Keratinocyte (primary cell): Measurements from ENCODE around the gene ATP1A2. TPM values are rescaled to one million over a fixed set of nuclear protein-coding genes. Genes with fewer than 3 reads are reported as not detected.
A peak's percentile ranks its signal among the peaks of the same experiment; 100 is the strongest.

Experiments used
- DNase-seq: peaks from one replicate; pipeline ENCODE4 v3.0.0-alpha.2; 2011; ENCODE audit warnings: low read depth, missing footprints, low spot score
- FAIRE-seq: peaks from 2 replicates; lab custom pipeline; 2011; peaks lifted over from hg19 to GRCh38; lab: Jason Lieb, UNC
- H2AFZ ChIP-seq: 2 replicates; pipeline ENCODE4 v1.6.0; 2012; ENCODE audit warnings: low read length, control low read depth, inconsistent platforms; ENCODE audit not compliant: control insufficient read depth
- H3K27ac ChIP-seq: 2 replicates; pipeline ENCODE4 v1.5.1; 2011; ENCODE audit warnings: low read length; ENCODE audit not compliant: control insufficient read depth, insufficient read depth
- H3K27me3 ChIP-seq: 3 replicates; pipeline ENCODE4 v1.6.0; 2011; ENCODE audit warnings: low read length; ENCODE audit not compliant: control insufficient read depth, insufficient read depth; ENCODE audit errors: extremely low read depth
- H3K36me3 ChIP-seq, 2 experiments: 2 replicates in 1 of 2; 3 replicates in 1 of 2; pipeline ENCODE4 v1.5.1; 2011; ENCODE audit warnings: low read length in 2 of 2, mild to moderate bottlenecking in 1 of 2; ENCODE audit not compliant: control insufficient read depth in 2 of 2, insufficient read depth in 2 of 2; ENCODE audit errors: extremely low read depth in 1 of 2
- H3K4me1 ChIP-seq: 3 replicates; pipeline ENCODE4 v1.5.1; 2011; ENCODE audit warnings: low read length; ENCODE audit not compliant: control insufficient read depth, insufficient read depth; ENCODE audit errors: extremely low read depth
- H3K4me2 ChIP-seq: 3 replicates; pipeline ENCODE4 v1.6.0; 2011; ENCODE audit warnings: low read depth, low read length; ENCODE audit not compliant: control insufficient read depth, insufficient read depth; ENCODE audit errors: extremely low read depth
- H3K4me3 ChIP-seq, 3 experiments: fragments of 200-600 bp in 1 of 3; sonication (generic) in 1 of 3; 2 replicates in 2 of 3; 3 replicates in 1 of 3; pipeline ENCODE4 v1.5.1; 2011 to 2016; ENCODE audit warnings: low read length in 3 of 3, mild to moderate bottlenecking in 3 of 3, control low read depth in 2 of 3, inconsistent platforms in 1 of 3, low read depth in 1 of 3, mixed read lengths in 1 of 3, mixed run types in 1 of 3, moderate library complexity in 1 of 3; ENCODE audit not compliant: control insufficient read depth in 2 of 3, insufficient read depth in 2 of 3; ENCODE audit errors: extremely low read depth in 1 of 3
- H3K79me2 ChIP-seq: 2 replicates; pipeline ENCODE4 v1.6.0; 2012; ENCODE audit warnings: low read length; ENCODE audit not compliant: control insufficient read depth, insufficient read depth
- H3K9ac ChIP-seq: 3 replicates; pipeline ENCODE4 v1.6.0; 2011; ENCODE audit warnings: low read length; ENCODE audit not compliant: control insufficient read depth, insufficient read depth; ENCODE audit errors: extremely low read depth
- H3K9me1 ChIP-seq: 3 replicates; pipeline ENCODE4 v1.6.0; 2011; ENCODE audit warnings: low read length; ENCODE audit not compliant: control insufficient read depth, insufficient read depth; ENCODE audit errors: extremely low read depth
- H3K9me3 ChIP-seq: 2 replicates; pipeline ENCODE4 v1.5.1; 2012; ENCODE audit warnings: low read depth, low read length; ENCODE audit not compliant: control insufficient read depth
- H4K20me1 ChIP-seq: 3 replicates; pipeline ENCODE4 v1.6.0; 2011; ENCODE audit warnings: low read length; ENCODE audit not compliant: control insufficient read depth, insufficient read depth; ENCODE audit errors: extremely low read depth
- EZH2 ChIP-seq: IDR thresholded peaks from one replicate; pipeline ENCODE4 v1.6.1; 2012; ENCODE audit warnings: inconsistent platforms, mild to moderate bottlenecking, low read length, moderate library complexity
- dilution Hi-C: fragments of 300-500 bp; cut with MboI; formaldehyde crosslinking; loops from one replicate; pipeline ENCODE4 v1.7.0; 2020; ENCODE audit warnings: low sequenced_read_pairs; ENCODE audit not compliant: extremely low pct_ligation_motif_present
- polyA plus RNA-seq, 5 experiments: library from polyadenylated mRNA; depleted of rRNA in 3 of 5; stranded (reverse) in 3 of 5; stranded (forward) in 1 of 5; unstranded in 1 of 5; fragments of >200 nt; gene quantifications; 1 replicate in 1 of 5; 2 replicates in 3 of 5; 3 replicates in 1 of 5; pipeline versions ENCODE4 v1.2.1 to v1.2.3, GENCODE V29; 2011 to 2012; ENCODE audit warnings: missing spikeins in 2 of 5, low read depth in 1 of 5, low replicate concordance in 1 of 5
- TF ChIP-seq, protein P1 (sequence below), 3 experiments: IDR thresholded peaks in 1 of 3; conservative IDR thresholded peaks in 1 of 3; optimal IDR thresholded peaks in 1 of 3; 2 replicates in 2 of 3; 3 replicates in 1 of 3; pipeline versions ENCODE3 to v1.5.1; 2011; ENCODE audit warnings: low read length in 3 of 3, mild to moderate bottlenecking in 3 of 3, moderate library complexity in 2 of 3, control low read depth in 1 of 3, inconsistent platforms in 1 of 3; ENCODE audit not compliant: insufficient read depth in 2 of 3; ENCODE audit errors: extremely low read depth in 1 of 3

The ATP1A2 gene
- polyA plus RNA-seq, 1 donor (not counting 4 experiments of a cell fraction or from before 2014, with no cell fraction given), result not detected

DNA sequence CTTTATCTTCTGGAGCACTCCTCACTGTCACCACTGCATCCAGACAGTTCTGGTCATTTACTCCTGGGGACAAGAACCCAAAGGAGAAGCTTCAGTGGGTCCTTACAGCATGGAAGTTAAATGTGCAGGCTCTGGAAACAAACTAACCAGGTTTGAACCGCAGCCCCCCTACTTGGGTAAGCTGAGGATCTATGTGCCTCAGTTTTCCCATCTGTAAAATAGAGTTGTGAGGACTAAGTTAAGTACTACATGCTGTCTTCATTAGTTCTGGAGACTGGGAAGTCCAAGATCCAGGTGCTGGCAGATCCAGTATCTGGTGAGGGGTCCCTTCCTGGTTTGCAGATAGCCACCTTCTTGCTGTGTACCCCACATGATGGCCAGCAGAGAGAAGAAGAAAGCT, 8.0 kb upstream of the ATP1A2 start:
- Histone ChIP-seq H3K9ac (no peak overlapping the region), H3K79me2 (no peaks in the 10 kb centered on the region), H4K20me1 (no peaks in the 10 kb centered on the region), H3K27me3 (no peaks in the 10 kb centered on the region), H3K4me1 (peaks cover 3% of the 10 kb centered on the region), H2AFZ (no peak overlapping the region), H3K4me3 (no peak overlapping the region), H3K9me1 (no peaks in the 10 kb centered on the region), H3K4me2 (no peak overlapping the region), H3K27ac (no peak overlapping the region), H3K9me3 (no peaks in the 10 kb centered on the region), H3K36me3 (no peaks in the 10 kb centered on the region)
- no peak for DNase-seq
- dilution Hi-C loops, result loop anchor here (5.0 kb wide), 1 partner anchor 90 kb away; no protein-coding TSS in a partner anchor
- TF ChIP-seq, protein P1, sequence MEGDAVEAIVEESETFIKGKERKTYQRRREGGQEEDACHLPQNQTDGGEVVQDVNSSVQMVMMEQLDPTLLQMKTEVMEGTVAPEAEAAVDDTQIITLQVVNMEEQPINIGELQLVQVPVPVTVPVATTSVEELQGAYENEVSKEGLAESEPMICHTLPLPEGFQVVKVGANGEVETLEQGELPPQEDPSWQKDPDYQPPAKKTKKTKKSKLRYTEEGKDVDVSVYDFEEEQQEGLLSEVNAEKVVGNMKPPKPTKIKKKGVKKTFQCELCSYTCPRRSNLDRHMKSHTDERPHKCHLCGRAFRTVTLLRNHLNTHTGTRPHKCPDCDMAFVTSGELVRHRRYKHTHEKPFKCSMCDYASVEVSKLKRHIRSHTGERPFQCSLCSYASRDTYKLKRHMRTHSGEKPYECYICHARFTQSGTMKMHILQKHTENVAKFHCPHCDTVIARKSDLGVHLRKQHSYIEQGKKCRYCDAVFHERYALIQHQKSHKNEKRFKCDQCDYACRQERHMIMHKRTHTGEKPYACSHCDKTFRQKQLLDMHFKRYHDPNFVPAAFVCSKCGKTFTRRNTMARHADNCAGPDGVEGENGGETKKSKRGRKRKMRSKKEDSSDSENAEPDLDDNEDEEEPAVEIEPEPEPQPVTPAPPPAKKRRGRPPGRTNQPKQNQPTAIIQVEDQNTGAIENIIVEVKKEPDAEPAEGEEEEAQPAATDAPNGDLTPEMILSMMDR (optimal IDR thresholded peaks at IDR 0.05 in 1 of 3, IDR thresholded peaks at IDR 0.05 in 1 of 3, conservative IDR thresholded peaks at IDR 0.05 in 1 of 3; ENCODE audit: extremely low read depth in 1 of 3, insufficient read depth in 2 of 3, low read length in 3 of 3), result no peak
- TF ChIP-seq EZH2, result no peak
- no peak for FAIRE-seq

DNA sequence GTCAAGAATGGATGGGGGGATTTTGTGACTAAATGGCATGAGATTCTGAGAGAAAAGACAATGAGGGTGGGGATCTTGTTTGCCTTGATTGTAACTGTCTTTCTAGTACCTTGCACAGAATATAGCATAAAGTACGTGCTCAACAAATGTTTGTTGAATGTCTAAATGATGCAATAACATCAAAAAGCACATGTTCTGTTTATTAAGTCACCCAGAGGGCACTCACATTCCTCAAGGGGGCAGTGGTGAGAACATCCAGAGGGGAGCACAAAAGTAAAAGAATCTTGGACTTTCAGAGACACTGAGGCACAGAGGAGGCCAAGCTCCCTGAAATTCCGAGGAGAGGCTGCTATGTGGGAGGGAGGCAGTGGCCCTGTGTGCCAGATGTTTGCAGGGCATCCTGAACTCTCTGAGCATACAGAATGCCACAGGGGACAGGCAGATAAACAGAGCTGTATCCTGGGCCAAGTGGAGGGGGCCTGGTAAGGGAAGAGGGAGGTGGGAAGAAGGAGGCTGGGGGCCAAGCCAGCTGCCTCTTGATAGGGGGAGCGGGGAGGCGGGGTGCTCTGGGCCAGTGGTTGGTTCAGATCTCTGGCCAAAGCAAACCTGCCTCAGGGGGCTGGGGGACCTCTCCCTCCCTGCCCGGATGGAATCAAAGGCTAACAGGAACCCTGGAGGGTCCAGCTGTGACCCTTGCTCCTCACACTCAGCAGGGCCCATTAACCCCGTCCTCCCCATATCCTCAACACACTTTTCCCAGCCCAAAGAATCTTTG, 6.5 kb upstream of the ATP1A2 start:
- TF ChIP-seq EZH2, result no peak
- TF ChIP-seq, protein P1 (optimal IDR thresholded peaks at IDR 0.05 in 1 of 3, IDR thresholded peaks at IDR 0.05 in 1 of 3, conservative IDR thresholded peaks at IDR 0.05 in 1 of 3; ENCODE audit: extremely low read depth in 1 of 3, insufficient read depth in 2 of 3, low read length in 3 of 3), result peak; percentile 49 to 62 (median 57)
- Histone ChIP-seq H3K9ac (no peak overlapping the region), H3K36me3 (no peaks in the 10 kb centered on the region), H2AFZ (no peak overlapping the region), H3K27me3 (no peaks in the 10 kb centered on the region), H3K9me1 (no peaks in the 10 kb centered on the region), H3K9me3 (no peaks in the 10 kb centered on the region), H3K4me2 (no peak overlapping the region), H3K27ac (no peak overlapping the region), H3K4me1 (peaks cover 3% of the 10 kb centered on the region), H4K20me1 (no peaks in the 10 kb centered on the region), H3K79me2 (no peaks in the 10 kb centered on the region), H3K4me3 (no peak overlapping the region)
- dilution Hi-C loops, result loop anchor here (5.0 kb wide), 1 partner anchor 88 kb away; no protein-coding TSS in a partner anchor
- FAIRE-seq (peak; percentile 48), DNase-seq (no peak)
